Head of caudate nucleus (tissue), 42 donors: ENCODE measurements around the gene SAA2.
"Not testable (repeated sequence)": the region's sequence is repeated elsewhere in the genome, so short reads cannot be mapped to it uniquely, and the experiment has no call there.

Source experiments
- DNase-seq, 42 donors: peaks; one replicate each; pipeline versions ENCODE4 v3.0.0 to v3.0.0-alpha.2; 2020 to 2021; ENCODE audit warnings: mixed read lengths in 7 of 42
- intact Hi-C: fragments of 100-400 bp; cut with DNase I; formaldehyde crosslinking; loops from one replicate; pipeline ENCODE4 v1.15.0; 2022

The SAA2 gene

DNA sequence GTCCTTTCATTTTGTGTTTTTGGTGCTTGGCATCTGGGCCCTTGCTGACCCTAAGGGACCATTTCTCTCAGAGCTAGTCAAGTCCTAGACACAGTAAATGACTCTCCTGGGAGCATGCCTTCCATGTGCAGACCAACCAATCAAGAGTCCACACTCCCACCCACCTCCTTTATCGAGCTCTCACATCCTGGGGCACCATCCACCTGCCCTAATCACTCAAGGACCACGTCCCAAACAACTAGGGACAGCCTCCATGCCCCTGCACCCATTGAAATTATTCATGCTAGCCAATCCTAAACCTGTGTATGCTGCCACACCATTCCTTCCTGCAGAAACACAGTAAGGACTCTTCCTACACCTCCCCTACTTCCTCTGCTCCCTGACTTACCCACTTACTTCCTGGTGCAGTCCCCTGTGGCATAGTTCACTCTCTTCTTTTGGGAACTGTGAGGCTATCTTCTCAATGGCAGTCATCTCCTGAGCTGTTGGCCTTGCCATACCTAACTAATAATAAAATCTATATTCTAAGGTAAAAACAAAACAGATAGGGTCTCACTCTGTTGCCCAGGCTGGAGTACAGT is 6.4 kb upstream of the SAA2 start:
- DNase-seq = peak in 1 of 42 donors; percentile 3
- intact Hi-C loops = no loop called here

DNA sequence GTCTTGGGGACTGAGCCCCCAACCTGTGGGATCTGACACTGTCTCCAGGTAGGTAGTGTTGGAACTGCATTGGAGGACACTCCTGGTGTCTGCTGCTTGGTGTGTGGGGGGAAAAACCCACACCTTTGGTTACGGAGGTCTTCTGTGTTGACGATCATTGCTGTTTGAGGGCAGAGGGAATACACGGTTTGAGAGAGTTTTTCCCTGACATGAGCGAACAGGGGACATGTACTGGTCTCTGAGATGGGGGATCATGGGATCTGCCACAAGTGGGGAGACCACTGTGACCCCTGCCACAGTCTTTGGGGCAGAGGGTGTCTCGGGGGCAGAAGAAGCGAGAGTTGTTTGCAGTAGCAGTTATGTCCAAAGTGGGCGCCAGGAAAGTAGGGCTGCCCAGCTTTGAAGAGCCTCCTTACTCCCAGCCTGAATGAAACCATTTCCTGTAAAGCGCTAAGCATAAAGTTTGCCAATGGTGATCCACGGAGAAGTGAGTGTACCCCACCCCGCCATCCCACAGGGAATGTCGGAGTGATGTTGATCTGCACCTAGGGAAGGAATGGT is 5.4 kb upstream of the SAA2 start:
- peak in 1 of 42 donors; percentile 30 for DNase-seq
- intact Hi-C loops = no loop called here

GRCh38 chr11:18253233-18253632 is 4.8 kb upstream of the SAA2 start:
- intact Hi-C loops = no loop called here
- peak in 1 of 42 donors; percentile 1 for DNase-seq

- DNase-seq, intact Hi-C loops: not testable (repeated sequence)
Measured at GRCh38 chr11:18247191-18247581, 1.3 kb downstream of the SAA2 start.

GRCh38 chr11:18246379-18247190 is 1.9 kb downstream of the SAA2 start:
- intact Hi-C loops, DNase-seq: not testable (repeated sequence)

DNA sequence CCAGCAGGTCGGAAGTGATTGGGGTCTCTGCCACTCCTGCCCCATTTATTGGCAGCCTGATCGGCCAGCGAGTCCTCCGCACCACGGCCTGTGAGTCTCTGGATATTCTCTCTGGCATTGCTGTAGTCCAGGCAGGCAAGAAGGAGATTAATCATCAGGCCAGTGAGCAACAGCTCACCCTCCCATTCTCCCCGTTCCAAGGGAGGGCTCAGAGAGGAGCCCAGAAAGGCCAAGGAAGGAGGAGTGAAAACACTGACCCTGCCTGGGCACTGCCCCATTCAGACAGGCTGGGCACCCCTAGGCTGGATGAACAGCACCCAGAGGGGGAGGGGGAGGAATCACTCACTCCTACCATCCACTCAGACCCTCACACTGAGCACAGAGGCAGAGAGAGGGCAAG is 3.1 kb downstream of the SAA2 start:
- intact Hi-C loops = no loop called here
- DNase-seq = no peak

DNA sequence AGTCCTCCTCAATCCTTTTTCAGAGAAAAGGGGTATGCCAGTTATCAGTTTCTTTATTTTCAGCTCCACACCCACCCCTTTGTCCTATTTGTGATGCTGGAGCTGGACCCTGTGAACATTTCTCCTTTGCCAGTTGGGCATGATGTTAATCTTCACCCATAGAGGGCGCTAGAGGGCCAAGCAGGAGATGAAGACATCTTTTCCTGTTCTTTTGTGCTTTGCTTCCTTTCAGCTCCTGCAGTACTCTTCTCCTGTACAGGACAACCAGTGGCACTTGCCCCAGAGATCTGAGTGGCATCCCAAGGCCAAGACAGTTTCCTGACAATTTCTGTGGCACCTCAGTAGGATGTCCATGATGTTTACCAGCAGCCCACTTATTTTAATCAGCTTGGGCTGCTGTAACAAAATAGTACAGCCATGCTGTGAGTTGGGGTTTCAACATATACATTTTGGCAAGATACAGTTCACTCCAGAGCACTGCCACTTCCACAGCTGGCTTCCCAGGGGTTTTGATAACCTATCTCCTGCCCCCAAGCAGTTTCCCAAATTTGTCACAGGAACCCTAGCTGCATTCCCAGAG is 4.6 kb downstream of the SAA2 start:
- peak in 29 of 42 donors; percentile 6 to 81 (median 37) for DNase-seq
- intact Hi-C loops = no loop called here

DNA sequence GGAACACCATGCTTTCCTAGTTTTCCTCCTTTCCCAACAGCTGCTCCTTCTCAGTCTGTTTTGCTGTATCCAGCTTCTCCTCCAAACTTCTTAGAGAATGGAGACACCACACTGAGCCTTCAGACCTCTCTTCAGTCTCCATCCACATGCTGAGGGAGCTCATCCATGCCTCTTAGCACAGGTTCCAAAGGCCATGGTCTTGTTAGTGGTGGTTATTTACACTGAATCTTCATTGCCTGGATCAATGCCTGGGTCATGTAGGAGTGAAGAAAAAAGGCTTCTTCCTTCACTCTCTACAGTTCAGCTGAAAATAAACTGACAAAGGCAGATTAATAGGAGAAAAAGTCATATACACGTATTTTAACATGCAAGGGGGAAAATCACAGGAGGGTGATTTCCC is 8.8 kb downstream of the SAA2 start:
- intact Hi-C loops = no loop called here
- no peak for DNase-seq

DNA sequence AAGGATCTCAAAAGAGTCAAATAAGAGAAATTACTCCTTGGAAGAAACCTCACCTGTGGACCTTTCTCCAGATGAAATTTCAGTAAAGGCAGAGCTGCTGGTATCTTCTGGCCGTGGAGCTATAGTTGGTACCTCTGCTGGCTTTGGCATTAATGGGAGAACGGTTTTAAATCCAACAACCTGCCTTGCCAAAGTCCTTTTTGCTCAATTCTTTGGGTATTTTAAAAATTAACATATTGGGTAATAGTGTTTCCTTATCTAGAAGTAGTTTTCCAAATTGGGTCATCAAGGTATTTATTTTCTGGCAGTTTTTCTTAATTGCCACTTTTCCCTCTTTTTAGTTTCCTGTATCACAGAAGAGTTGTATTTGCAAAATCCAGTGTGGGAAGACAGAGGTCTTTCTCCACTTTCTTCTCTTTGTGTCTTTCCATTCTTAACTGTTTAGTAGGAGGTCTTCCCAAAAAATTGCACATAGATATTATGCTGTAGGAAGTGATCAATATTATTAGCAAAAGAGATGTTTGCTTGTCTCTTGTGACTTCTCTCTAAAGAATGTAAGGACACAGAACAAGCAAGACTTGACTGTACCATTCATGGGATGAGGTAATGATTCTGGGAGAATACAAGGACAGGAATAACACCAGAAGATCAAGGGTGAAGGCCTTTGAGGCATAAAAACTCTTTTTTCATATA is 11.7 kb downstream of the SAA2 start, which contains the start of gene SAA4:
TSS of gene SAA4 (minus strand) at position 139 of the 693 bp plus-strand sequence. CDS start 876 bp downstream, outside the sequence.
- intact Hi-C loops = no loop called here
- no peak for DNase-seq

GRCh38 chr11:18235394-18236334 is 12.8 kb downstream of the SAA2 start:
- DNase-seq = no peak
- intact Hi-C loops = no loop called here

- intact Hi-C loops = no loop called here
- no peak for DNase-seq
Measured at GRCh38 chr11:18233912-18234311, 14.6 kb downstream of the SAA2 start.

- intact Hi-C loops = no loop called here
- no peak for DNase-seq
Measured at GRCh38 chr11:18230859-18231258, 17.6 kb downstream of the SAA2 start.

DNA sequence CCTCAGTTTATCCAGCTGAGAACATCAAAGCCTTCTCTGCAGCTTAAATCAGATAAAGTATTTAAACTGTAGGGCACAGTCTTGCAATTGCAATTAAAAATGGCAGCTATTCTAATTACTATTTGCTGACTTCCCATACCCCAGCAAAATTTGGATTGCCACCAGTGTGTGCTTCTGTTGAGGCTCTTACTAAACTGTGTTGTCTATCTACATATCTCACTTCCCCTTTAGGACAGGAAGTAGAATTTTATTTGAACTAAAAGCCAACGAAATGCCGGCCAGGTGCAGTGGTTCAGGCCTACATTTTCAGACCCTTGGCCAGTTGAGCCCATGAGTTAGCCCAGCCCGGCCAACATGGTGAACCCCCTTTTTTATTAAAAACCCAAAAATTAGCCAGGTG is 19.0 kb downstream of the SAA2 start:
- intact Hi-C loops = no loop called here
- no peak for DNase-seq

DNA sequence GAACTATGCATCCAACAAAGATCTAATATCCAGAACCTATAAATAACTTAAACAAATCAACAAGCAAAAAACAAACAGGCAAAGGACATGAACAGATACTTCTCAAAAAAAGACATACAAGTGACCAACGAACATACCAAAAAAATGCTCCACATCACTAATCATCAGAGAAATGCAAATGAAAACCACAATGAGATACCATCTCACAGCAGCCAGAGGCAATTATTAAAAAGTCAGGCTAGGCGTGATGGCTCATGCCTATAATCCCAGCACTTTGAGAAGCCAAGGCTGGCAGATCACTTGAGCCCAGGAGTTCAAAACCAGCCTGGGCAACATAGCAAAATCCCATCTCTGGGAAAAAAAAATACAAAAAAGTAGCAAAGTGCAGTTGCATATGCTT is 22.6 kb downstream of the SAA2 start:
- intact Hi-C loops = no loop called here
- no peak for DNase-seq

DNA sequence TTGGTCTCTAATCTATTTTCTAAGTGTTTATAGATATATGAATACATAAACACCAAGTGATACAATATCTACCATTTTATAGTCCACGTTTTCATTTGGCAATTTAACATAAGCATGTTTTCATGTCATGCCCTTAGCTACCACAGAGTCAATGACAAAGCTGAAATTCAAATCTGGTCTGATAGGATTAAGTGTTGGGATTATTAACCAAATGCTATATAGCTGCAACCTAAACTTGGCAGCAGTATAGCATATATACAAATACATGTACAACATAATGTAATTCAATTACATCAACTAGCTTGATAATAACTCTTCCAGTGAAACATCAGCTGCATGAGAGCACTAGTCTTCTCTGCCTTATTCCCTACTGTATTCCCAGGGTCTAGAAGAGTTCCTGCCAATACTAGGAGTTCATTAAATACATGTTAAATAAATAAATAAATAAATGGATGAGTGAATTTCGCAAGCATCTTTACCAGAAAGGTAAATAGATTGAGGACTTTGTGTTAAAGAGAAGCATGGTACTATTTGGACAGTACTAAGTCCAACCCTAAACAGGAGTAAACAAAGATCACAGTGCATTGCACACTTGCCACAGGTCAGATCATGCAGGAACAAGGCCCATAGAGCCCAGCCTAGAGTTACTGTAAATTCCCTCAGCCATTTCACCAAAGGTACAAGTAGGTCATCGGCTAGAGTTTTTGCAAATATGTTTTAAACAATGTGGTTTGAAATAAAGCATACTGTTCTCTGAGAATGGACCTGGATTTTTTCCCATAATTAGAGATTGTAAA is 24.7 kb downstream of the SAA2 start:
- no peak for DNase-seq
- intact Hi-C loops = no loop called here

- DNase-seq = no peak
- intact Hi-C loops = no loop called here
Measured at GRCh38 chr11:18222814-18223421, 25.6 kb downstream of the SAA2 start.

GRCh38 chr11:18221274-18221876 is 27.1 kb downstream of the SAA2 start:
- no peak for DNase-seq
- intact Hi-C loops = no loop called here
